GM12865 (cell line): ENCODE data around the gene SPAG9.

ENCODE experiments used
- DNase-seq: peaks from one replicate; pipeline ENCODE4 v3.0.0; 2010; ENCODE audit warnings: low read depth
- H3K4me3 ChIP-seq: 2 replicates; pipeline ENCODE4 v1.5.1; 2011; ENCODE audit warnings: mild to moderate bottlenecking, low read depth, low read length, control low read depth
- TF ChIP-seq, protein P1 (sequence below): IDR thresholded peaks from 2 replicates; pipeline ENCODE4 v1.5.1; 2011; ENCODE audit warnings: low read length, control low read depth, low read depth, inconsistent platforms; ENCODE audit not compliant: insufficient read depth; ENCODE audit errors: missing control alignments

Gene SPAG9

DNA sequence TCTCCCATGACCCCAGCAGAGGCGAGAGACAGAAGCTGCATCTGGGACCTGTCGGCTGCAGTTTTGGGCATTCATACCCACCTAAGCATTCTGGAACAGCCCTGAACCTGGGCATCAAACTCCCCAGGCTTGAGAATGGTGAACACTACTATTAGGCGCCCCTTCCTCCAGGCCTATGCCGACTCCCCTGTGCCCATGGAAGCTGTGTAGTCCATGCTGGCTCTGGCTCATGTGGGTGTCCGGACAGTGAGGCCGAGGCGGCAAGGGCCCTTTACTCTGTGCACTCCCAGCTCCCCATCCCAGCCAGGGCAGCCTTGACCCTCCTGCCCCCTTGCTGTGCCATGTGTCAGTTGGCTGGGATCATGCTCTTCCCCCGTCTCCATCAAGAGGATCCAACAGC, 165.5 kb downstream of the SPAG9 start:
- TF ChIP-seq, protein P1, sequence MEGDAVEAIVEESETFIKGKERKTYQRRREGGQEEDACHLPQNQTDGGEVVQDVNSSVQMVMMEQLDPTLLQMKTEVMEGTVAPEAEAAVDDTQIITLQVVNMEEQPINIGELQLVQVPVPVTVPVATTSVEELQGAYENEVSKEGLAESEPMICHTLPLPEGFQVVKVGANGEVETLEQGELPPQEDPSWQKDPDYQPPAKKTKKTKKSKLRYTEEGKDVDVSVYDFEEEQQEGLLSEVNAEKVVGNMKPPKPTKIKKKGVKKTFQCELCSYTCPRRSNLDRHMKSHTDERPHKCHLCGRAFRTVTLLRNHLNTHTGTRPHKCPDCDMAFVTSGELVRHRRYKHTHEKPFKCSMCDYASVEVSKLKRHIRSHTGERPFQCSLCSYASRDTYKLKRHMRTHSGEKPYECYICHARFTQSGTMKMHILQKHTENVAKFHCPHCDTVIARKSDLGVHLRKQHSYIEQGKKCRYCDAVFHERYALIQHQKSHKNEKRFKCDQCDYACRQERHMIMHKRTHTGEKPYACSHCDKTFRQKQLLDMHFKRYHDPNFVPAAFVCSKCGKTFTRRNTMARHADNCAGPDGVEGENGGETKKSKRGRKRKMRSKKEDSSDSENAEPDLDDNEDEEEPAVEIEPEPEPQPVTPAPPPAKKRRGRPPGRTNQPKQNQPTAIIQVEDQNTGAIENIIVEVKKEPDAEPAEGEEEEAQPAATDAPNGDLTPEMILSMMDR = no peak
- DNase-seq = no peak
- no peak overlapping the region for H3K4me3 ChIP-seq

GRCh38 chr17:50954641-50955121, 166.0 kb downstream of the SPAG9 start:
- DNase-seq = no peak
- TF ChIP-seq, protein P1 = no peak
- no peak overlapping the region for H3K4me3 ChIP-seq

DNA sequence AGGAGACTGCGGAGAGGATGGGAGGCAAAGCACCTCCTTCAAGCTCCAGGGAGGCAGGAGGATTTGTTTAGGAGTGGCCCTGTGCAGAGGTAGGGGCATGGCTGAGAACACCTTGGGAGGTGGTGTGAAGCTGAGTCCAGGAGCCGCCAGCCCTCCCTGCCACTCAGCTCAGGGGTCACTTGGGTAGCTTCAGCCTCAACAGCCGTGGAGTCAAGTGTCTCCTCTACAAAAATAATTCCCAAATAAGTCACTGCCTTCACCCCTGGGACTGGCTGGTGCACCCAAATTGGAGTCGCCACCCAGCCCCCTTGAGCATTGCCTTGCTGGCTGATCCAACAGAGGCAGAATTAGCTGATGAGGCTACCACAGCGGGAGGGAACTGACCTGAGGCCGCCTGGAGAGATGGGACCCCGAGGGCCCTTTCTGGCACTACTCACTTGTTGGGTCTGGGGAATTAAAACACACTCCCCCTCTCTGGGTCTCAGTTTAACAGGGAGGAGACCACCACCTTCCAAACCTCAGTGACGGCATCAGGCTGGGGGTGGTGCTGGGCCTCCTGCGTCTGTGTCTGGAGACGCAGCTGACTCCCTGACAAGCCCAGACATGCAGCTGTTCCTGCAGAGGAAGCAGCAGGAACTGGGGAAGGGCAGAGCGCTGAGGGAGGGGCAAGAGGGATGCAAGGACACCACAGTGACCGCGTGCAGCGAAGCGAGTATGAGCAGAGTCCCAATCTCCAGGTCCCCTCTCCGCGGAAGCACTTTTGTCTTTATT, 166.7 kb downstream of the SPAG9 start:
- DNase-seq = peak; percentile 49
- peak overlapping the region; percentile 31 for H3K4me3 ChIP-seq

GRCh38 chr17:50953518-50953830, 167.2 kb downstream of the SPAG9 start:
- H3K4me3 ChIP-seq = peak overlapping the region; percentile 31
- TF ChIP-seq, protein P1 = no peak
- no peak for DNase-seq

More for the DNA sequence above, 166.7 kb downstream of the SPAG9 start:
- TF ChIP-seq, protein P1 = no peak

DNA sequence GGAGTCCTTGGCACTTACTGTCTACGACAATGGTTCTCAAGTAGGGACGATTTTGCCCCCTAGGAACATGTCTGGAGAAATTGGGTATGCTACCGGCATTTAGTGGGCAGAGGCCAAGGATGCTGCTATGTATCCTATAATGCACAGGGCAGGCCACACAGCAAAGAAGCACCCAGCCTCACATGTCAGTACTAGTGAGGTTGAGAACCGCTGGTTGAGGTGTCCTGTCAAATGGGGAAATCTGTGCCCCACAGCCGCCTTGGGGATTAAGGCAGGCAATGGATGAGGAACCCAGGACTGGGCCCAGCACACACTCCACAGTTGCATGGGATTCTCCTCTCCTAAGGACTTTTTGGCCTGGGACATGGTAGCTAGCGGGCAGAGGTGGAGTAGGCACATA, 167.8 kb downstream of the SPAG9 start:
- no peak for DNase-seq
- H3K4me3 ChIP-seq = no peak overlapping the region; the same call in 1 of the 2 replicates
- TF ChIP-seq, protein P1 = no peak

GRCh38 chr17:50952013-50952412, 168.7 kb downstream of the SPAG9 start:
- TF ChIP-seq, protein P1 = no peak
- DNase-seq = no peak
- no peak overlapping the region for H3K4me3 ChIP-seq
